ENCODE measurements around the gene MRPS12. TPM values are rescaled to one million over a fixed set of nuclear protein-coding genes. Genes with fewer than 3 reads are reported as not detected.
"Not testable (repeated sequence)": the region's sequence is repeated elsewhere in the genome, so short reads cannot be mapped to it uniquely, and the experiment has no call there.

Gene MRPS12
- total RNA-seq, 1 donor = 20.2 TPM

DNA sequence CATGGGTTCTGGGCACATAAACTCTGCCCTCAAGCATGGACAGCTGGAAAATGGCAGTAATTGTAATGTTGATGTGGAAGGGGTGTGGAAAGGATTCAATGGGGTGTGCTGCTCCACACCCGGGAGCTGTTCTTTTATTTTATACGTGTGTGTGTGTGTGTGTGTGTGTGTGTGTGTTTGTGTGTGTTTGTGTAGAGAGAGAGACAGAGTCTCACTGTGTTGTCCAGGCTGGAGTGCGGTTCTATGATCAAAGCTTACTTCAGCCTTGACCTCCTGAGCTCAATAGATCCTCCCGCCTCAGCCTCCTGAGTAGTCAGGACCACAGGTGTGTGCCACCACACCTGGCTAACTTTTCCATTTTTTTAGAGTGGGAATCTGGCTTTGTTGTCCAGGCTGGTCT is 2.8 kb downstream of the MRPS12 start:
- H3K4me3 ChIP-seq (ENCODE audit: low read depth, low read length) = no peak overlapping the region
- no peak for DNase-seq (ENCODE audit: low read depth)
- TF ChIP-seq, protein P1, sequence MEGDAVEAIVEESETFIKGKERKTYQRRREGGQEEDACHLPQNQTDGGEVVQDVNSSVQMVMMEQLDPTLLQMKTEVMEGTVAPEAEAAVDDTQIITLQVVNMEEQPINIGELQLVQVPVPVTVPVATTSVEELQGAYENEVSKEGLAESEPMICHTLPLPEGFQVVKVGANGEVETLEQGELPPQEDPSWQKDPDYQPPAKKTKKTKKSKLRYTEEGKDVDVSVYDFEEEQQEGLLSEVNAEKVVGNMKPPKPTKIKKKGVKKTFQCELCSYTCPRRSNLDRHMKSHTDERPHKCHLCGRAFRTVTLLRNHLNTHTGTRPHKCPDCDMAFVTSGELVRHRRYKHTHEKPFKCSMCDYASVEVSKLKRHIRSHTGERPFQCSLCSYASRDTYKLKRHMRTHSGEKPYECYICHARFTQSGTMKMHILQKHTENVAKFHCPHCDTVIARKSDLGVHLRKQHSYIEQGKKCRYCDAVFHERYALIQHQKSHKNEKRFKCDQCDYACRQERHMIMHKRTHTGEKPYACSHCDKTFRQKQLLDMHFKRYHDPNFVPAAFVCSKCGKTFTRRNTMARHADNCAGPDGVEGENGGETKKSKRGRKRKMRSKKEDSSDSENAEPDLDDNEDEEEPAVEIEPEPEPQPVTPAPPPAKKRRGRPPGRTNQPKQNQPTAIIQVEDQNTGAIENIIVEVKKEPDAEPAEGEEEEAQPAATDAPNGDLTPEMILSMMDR (IDR thresholded peaks at IDR 0.05; ENCODE audit: insufficient read depth, low read length) = no peak

DNA sequence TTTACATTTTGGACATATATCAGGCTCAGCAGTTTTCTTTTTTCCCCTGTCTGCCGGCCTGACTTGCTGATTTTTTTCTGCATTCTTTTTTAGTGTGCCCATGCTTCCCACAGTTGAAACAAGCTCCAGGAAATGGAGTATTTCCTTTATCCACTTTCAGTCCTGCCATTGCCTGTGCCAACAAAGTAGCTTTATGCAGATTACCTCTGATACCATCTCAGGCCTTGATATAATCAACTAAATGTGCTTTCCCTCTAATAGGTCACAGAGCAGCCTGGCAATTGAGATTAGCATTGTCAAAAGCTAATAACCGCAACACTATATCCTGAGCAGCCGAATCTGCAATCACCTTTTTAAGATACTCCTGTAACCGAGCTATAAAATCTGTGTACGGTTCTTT is 9.2 kb downstream of the MRPS12 start:
- DNase-seq (ENCODE audit: low read depth) = no peak
- TF ChIP-seq, protein P1 (IDR thresholded peaks at IDR 0.05; ENCODE audit: insufficient read depth, low read length) = no peak
- no peak overlapping the region for H3K4me3 ChIP-seq (ENCODE audit: low read depth, low read length)

DNA sequence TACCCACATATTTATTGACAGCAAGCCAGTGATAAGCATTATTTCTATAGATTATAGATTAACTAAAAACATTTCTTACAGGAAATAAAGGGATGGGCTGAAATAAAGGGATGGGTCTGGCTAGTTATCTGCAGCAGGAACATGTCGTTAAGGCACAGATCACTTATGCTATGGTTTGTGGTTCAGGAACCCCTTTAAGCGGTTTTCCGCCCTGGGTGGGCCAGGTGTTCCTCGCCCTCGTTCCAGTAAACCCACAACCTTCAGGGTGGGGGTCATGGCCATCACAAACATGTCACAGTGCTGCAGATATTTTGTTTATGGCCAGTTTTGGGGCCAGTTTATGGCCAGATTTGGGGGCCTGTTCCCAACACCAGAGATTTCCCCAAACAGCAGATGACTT is 10.7 kb downstream of the MRPS12 start:
- not testable (repeated sequence) for H3K4me3 ChIP-seq (ENCODE audit: low read depth, low read length); DNase-seq (ENCODE audit: low read depth)

DNA sequence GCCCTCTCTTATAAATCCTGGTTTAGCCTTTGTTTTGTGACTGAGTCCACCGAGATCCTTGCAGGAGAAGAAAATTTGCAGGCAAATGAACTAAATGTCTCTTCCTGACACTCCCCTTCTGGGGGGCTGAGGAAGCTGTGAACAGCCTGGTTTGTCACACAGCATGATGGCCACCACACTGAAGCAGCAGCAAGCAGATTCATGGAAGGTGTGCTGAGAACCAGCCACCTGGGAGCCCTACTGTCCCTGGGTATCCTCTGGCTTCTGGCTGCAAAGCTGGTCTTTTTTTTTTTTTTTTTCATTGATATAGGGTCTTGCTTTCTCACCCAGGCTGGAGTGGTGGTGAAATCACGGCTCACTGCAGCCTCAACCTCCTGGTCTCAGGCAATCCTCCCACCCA is 11.2 kb downstream of the MRPS12 start:
- TF ChIP-seq, protein P1 (IDR thresholded peaks at IDR 0.05; ENCODE audit: insufficient read depth, low read length) = no peak
- H3K4me3 ChIP-seq (ENCODE audit: low read depth, low read length) = no peak overlapping the region
- DNase-seq (ENCODE audit: low read depth) = no peak

DNA sequence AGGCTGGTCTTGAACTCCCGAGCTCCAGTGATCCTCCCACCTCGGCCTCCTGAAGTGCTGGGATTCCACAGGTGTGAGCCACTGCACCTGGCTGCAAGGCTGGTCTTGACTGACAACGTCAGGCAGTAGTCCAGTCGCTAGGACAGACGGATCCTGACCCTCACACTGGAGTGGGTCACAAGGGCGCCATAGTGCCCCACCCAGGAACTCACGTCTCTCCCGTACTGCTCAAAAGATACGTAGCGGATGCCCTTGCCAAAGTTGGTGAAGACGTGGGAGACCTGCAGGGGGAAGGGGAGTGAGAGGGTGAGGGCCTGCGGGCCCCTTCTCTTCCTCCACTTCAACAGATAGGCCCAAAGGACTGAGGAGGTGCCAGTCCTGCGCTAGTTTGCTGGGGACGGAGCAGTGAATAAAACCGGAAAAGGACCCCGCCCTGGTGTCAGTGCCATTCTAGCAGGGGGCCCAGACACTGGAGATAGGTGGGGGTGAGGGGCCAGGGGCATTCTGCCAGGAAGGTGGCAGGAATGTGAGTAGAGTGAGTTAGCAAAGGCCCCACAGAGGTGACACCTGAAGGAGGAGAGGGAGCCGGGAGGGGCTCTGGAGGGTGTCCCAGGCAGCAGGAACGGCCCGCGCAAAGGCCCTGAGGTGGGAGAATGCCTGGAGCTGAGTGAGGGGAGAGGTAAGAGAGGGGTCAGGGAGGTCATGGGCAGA is 11.9 kb downstream of the MRPS12 start:
- no peak for DNase-seq (ENCODE audit: low read depth)
- TF ChIP-seq, protein P1 (IDR thresholded peaks at IDR 0.05; ENCODE audit: insufficient read depth, low read length) = no peak
- H3K4me3 ChIP-seq (ENCODE audit: low read depth, low read length) = no peak overlapping the region

DNA sequence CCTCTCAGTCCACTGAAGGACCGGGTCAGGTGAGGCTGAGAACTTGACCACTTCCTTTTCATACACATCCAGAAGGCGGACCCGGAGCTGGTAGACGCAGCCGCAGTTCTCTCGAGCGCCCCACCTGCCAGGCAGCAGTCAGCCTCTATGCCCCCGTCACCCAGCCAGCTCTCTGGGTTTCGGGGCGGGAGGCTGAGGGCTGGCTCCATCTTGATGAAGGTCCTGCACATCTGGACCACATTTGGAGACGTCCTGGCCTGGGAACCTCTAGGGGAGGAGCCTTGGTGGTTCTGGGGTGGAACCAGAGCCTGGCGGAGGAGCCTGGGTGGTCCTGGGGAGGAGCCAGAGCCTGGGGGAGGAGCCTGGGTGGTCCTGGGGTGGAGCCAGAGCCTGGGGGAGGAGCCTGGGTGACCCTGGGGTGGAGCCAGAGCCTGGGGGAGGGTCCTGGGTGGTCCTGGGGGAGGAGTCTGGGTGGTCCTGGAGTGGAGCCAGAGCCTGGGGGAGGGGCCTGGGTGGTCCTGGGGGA is 14.3 kb downstream of the MRPS12 start:
- H3K4me3 ChIP-seq (ENCODE audit: low read depth, low read length) = no peak overlapping the region
- DNase-seq (ENCODE audit: low read depth) = no peak
- TF ChIP-seq, protein P1 (IDR thresholded peaks at IDR 0.05; ENCODE audit: insufficient read depth, low read length) = no peak

DNA sequence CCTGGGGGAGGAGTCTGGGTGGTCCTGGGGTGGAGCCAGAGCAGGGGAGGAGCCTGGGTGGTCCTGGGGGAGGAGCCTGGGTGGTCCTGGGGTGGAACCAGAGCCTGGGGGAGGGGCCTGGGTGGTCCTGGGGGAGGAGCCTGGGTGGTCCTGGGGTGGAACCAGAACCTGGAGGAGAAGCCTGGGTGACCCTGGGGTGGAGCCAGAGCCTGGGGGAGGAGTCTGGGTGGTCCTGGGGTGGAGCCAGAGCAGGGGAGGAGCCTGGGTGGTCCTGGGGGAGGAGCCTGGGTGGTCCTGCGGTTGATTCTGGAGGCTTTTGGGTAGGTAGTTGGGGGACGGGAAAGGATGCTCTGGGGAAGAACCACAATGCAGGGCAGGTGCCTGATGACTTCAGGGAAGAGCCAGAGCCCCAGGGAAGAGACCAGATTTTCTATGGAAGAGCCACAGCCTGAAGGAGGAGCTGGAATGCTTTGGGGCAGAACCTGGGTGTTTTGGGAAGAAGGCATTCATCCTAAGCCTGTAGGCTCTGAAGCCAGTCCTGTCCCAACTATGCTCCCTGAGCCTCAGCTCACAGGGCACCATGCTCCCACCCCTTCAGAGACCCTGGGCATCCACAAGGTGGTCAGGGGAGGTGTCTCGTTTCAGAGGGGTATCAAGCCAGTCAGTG is 15.0 kb downstream of the MRPS12 start:
- no peak overlapping the region for H3K4me3 ChIP-seq (ENCODE audit: low read depth, low read length)
- TF ChIP-seq, protein P1 (IDR thresholded peaks at IDR 0.05; ENCODE audit: insufficient read depth, low read length) = no peak
- no peak for DNase-seq (ENCODE audit: low read depth)
